HG02678 (cell line): ENCODE data around the gene KITLG.
"Not testable (repeated sequence)": the region's sequence is repeated elsewhere in the genome, so short reads cannot be mapped to it uniquely, and the experiment has no call there.

Experiments used
- ATAC-seq: cut with Tn5 transposase; IDR thresholded peaks from one replicate; pipeline ENCODE4 v1.9.1; 2021; ENCODE audit warnings: mild to moderate bottlenecking, moderate library complexity; ENCODE audit not compliant: unreplicated experiment

Gene KITLG

DNA sequence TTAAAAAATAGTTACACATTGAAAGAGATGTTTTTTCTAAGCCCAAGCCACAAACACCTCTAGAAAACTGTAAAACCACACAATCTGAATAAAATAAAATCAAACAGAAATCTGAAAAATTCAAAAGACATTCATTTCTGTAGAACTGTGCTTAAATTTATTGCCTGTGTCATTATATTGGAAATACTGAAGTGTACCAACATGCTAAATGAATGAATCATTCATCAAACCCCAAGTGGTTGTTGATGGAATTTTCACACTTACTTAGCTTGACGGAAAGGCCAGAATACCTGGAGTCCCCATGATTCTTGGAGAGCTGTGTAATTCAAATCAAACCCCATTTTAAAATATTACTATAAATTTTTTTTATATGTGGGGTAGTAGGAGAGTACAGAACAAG lies 2.7 kb downstream of the KITLG start:
- ATAC-seq, result no peak

DNA sequence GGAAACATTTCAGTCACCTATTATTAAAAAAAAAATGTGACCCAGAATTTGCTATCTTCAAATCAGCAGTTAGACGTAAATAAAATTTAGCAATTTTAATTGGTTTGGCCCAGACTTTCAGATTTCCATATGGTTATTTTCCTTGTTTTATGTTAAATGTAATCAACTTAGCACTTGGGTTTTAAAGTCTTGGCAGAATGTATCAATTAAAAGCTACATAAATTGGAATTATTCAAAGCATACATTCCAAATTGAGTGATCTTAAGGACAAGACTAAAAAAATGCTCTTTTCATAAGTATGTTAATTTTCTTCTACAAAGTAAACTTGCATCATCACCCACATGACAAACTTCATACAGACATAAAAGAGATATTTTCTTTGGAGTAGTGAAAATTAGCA lies 3.4 kb downstream of the KITLG start:
- no peak for ATAC-seq

DNA sequence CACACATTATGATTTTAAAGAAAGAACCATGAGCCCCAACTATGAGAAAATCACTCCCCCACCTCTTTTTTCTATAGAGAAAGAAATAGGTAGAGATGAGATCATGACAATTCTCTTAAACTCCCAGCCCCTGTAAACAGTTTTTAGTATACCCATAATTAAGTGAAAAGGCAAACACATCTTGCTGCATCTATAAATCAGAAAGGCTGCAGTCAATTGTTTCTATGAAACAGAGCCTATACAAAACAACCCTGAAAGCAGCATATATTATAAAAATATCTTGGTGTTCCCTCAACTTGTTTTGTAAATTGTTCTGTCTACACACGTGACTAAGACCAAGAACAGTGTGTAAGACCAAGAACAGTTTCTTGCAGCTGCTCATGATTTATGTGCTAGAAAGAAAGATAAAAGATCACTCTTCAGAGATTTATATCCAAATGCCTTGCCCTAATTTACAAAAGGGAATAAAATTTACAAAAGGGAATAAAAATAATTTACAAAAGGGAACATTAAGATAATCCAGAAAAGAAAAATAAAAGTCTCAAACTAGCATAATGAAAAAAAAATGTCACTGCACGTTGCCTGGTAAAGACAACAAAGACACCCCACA lies 4.8 kb downstream of the KITLG start:
- no peak for ATAC-seq

DNA sequence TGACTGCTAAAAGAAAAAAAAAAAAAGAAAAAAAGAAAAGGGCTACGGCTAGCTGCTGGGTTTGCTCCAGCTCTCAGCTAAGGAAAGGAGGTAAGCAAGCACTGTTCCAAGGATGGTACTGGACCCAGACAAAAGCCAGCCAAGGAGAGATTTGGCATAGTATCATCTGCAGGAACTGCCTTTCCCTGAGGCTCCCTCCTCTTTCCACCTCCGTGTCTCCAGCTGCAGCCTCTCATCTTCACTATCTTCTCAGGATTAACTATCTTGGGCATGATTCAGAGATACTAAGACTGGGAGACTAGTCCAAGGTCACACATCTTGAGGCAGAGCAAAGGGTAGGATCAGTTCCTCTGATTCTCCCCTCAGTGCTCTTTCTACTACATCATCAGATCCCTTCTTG lies 6.0 kb downstream of the KITLG start:
- no peak for ATAC-seq

DNA sequence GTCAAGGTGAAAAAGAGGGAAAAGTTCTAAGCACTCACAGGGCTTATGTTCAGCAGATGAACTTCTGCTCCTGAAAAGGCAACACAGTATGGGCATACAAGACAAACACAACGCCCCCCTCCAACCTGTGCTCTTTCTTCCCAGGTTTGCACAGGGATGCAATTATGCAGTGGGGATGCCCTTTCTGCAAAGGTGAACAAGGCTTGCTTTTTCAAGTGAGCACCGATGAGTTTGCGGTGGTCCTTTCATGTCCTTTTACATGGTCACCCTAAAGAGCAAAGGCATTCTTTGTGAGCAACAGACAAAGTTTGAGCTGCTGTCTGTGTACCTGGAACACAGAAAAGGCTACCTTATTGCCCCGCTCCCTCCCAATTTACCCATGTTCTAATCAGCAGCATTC lies 6.7 kb downstream of the KITLG start:
- ATAC-seq, result no peak

DNA sequence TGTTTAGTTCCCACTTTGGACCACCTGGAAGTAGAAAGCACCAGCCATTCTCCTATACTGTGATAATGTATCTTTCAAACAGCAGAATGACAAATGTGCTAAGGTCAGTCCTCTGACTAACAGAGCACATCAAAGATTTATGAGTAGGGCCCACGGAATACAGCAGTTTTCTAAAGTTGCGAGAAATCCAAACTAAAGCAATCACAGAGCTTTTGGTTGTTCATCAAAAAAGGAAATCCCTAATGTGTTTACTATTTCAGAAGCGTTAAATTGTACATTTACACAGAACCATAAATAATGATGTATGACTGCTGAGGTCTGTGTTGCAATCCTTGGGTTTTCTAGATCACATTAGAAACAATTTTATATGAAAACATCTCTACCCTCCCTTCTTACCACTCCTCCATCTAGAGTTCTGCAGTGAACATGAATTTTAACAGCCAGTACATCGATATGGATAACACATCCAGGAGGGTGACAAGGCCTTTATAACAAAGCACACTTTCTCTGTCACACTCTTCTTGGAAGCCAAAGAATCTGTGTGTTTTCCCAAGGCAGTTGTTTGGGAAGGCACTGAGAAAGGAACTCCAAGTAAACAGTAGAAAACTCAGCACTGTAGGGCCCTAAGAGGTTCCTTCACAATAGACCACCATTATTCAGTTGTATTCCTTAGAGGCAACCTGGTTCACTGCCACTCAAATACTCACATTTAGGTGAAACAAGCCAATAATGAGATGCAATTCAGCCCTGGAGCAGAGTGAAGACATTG lies 7.3 kb downstream of the KITLG start:
- no peak for ATAC-seq

DNA sequence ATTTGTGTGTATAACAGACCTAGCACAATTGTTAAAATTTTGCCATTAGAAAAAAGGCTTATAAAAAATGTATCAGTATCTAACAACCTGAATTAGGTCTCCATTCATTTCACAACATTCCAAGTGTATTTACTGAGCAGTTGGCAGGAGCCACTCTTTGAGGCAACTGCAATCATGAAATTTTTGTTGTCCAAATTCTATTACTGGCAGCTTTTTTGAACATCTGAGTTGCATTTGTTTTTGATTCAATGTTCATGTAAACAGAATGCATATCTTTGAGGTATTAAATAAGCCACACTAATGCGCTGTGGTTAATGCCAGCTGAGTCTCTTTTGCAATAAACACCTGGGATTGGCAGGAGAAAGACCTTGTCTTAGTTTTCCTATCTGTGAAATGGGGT lies 8.7 kb downstream of the KITLG start:
- no peak for ATAC-seq

DNA sequence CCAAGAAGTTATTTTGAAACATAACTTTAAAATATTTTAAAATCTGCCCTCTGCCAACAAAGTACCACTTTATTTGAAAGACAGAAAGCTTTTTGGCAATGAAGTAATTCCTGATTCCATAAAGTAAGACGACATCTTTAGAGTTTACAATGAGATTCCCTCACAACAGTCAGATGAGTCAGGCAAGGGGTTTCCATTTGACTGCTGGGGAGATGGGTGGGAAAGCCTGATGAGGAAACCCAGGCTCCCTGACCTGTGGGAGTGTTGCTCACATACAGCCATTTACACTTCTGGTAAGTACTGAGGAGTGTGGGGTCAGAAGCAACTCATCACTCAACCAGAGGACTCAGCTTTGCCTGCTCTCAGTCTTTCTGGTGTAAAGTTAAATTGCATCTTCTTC lies 10.2 kb downstream of the KITLG start:
- ATAC-seq, result no peak

DNA sequence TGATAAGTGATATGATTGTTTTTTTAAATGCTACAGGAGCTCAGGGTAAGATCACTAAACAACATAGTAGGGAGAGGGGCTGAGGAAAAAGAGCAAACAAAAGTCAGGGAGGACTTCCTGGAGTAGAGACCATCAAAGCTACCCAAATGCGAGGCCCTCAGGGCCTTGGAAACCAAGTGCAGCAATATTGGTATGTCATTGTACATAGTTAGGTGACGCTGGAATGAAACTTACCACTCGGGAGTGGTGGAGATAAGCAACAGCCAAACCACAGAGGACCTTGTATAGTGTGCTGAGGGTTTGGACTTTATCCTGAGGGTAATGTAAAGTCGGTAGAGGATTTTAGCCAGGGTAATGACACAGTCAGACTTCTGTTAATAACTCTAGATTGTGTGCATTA lies 13.8 kb downstream of the KITLG start:
- ATAC-seq, result no peak

DNA sequence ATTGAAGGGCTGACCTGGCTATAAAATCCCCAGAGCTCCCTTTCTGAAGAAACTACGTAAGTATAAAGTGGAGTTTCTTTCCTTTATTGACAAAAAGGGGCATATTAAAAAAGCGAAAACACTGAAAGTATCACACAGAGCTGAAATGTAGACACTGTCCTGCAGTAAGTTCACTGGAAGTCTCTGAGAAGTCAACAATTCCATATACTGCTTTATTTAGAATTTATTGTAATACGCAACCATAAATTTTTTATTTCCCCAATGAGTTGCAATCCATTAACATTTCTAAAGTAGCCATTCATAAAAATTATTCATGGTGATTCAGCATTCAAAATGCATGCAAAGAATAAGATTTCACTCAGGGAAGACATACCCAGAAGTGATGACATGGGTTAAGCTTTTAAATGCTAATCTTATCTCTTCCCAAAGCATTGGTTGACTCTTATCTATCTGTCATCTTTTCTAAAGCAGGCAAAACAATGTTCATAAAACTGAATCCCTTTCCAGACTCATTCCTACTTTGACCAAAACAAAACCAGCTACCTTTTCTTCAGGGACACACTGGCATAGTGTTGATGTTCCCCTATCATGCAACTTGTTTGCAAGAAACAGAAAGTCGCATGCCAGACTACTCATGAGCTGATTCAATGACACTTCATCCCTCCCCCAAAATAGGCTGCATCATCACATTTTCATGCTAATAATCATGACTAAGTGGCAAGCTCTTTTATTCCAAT lies 17.3 kb downstream of the KITLG start:
- no peak for ATAC-seq

DNA sequence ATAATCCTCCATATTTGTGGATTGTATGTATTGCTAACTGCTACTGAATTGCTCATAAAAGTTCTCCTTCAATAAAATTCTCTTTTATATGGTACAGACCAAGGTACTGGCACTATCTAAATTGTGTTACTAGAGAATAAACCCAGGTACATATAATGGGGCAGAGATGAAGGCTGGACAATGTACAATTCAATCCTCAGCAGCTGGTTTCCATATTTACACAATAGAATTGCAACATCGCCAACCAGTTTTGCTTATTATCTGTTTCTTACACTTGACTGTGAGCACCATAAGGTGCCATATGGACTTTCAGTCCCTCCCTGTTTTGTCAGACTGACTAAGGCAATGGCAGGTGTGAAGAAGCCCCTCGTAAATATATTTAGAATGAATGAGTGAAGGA lies 18.1 kb downstream of the KITLG start:
- ATAC-seq, result no peak

DNA sequence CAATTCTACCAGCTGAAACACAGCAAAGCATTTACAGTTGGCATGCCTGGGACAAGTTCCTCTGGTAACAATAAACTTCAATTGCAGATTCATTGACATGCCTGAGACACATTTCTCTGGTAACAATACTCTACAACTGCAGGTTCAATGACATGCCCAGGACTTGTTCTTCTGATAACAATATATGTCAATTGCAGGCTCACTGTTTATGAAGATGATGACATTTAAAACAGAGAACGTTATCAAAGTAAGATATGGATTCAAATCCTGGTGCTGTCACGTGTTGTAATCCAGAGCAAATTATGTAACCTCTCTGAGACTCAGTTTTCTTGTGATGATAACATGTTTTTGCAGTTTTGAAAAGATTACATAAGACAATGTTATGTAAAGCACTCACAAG lies 20.5 kb downstream of the KITLG start:
- ATAC-seq, result no peak

DNA sequence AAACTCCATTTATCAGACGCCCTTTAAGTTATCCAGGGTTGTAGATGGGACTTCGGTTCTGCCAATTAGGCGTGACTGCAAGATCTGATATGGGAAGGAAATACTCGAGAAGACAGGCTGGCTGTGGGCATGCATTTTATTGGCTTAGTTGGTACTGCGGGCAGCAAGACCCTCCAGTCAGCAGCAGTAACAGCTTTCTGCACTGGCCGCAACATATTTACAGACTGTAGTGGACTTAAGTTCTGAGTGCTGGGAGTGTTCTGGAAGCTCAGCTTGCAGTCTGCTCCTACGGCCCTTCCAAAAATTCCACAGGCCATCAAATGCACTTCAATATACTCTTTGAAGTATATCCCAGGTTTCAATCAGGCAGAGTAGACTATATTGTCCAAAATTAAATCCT lies 21.1 kb downstream of the KITLG start:
- ATAC-seq, result no peak

DNA sequence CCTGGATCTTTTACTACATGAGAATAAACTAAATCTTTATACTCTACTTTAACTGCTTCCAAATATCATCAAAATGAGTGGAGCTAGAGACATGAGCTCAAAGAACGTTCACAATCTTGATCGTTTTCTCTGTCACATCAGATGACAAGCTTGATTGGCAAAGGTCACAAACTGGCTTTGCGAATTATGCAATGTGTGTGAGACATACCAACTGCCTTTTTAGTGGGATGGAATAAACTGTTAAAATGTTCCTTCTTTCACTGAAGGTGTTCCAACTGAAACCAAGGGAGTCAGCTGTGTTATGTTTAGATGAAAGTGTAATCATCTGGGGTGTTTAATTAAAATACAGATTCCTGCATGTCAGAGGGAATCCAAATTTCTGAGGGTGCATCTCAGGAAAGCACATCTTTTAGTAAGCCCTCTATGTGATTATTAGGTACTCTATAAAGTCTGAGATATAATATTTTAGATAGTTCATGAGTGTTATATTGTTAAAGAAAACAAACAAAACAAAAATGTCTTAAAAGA lies 21.9 kb downstream of the KITLG start:
- ATAC-seq, result no peak

DNA sequence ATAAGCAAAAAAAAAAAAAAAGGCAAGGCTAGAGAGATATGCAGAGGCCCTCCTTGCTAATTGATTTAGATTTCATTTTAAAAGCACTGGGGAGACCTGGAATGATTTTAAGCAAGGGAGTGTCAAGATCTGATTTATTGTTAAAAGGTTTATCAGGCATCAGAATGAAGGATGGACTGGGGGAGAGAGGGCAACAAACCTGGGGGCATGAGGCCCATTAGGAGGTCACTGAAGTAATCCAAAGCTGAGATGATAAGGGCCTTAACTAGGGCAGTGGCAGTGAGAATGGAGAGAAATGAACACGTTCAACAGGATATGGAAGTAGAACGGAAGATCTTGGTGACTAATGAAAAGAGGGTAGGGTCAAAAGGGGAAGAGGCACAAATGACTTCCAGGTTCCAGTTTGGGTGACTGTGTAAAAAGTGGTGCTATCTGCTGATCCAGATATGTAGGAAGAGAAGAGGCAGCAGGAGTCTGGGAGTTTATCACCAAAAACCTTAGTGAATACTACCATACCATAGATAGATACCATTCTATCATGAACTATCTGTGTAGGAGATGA lies 24.0 kb downstream of the KITLG start:
- ATAC-seq, result no peak

DNA sequence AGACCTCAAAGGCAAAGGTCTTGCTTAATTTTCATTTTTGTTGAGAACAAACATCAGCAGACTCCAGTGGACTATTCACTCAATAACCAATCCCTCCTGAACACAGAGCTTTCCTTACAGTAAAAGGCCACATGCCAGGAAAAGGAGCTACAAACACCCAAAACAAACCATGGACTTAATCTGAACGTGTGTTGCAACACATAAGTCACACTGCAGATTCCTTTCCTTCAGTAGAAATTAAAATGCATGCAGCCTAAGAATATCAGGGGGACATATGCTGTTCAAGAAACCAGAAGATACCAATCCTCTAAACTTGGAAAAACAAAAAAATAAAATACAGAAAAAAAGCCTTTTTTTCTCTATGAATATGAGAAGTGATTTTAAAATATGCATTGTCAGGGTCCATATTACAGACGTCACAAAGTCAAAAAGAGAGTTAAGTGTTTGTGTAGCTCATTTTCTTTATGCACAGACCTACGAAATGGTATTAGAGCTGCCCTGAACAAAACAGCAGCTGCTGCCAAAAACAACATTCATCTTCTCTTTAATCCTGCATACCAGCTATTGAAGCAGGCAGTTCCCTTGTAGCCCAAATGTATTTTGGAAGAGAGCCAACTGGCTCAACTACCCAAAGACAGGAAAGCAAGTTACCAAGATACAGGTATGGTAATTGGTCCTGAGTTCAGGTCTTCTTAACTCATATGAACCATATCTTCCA lies 26.2 kb downstream of the KITLG start:
- ATAC-seq, result no peak

DNA sequence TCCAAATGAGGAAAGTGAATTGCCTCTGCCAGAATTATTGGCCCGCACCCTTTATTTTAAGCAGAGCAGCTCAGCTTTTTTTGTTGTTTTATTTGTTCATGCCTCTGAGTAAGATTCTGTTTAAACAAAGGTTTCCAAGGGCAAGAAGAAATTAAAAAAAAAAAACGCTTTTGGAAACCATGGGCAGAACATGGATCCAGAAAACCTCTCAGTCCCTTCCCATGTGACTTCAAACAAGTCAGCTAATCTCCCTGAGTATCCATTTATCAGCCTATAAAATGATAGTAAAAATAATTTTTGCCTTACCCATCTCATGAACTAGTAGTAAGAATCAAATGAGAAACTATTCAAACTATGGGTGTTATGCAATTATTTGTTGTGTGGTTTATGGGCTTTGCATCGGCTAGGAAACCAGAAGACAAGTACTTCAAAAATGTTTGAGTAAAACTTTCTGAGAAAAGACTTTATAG lies 27.6 kb downstream of the KITLG start:
- no peak for ATAC-seq

DNA sequence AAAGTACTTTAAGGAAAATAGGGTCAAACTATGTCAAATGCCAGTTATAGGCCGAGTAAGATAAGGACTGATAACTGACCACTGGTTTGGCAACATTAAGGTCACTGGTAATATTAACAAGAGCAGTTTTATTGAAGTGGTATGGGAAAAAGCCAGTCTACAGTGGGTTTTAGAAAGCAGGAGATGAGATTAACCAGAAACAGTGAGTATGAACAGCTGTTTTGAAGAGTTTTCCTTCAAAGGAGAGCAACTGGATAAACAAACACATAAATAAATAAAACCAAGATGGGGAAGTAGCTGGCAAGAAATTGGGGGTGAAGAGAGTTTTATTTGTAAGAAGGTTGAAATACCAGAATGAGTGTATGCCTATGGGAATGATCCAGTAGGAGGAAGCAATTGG lies 30.3 kb downstream of the KITLG start:
- no peak for ATAC-seq

DNA sequence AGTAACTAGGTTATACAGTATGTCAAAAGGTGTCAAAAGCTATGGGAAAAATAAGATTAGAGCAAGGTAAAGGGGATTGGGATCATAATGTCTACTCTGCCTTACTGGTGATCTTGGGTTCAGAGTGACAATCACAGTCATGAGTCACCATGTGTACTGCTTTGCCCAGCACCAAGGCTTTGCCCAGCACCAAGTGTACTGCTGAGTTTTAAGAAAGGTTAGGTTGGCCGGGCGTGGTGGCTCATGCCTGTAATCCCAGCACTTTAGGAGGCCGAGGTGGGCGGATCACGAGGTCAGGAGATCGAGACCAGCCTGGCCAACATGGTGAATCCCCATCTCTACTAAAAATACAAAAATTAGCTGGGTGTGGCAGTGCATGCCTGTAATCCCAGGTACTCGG lies 32.3 kb downstream of the KITLG start:
- ATAC-seq, result not testable (repeated sequence)

DNA sequence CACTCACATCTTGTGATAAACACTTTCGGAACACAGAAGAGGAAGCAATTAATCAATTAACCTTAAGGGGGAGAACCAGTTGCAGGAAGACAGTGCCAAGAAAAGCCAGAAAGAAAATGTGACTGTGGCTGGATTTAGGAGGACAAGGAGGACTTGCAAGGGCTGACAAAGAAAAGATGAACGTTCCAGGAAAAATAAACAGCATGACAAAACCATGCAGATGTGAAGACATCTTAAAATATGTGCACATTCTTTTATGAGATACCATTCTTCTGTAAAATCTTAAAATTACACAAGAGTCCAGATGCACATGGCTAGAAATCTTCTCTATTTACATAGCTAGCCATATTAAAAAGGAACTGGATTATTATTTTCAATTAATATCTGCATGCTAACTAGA lies 33.4 kb downstream of the KITLG start:
- ATAC-seq, result no peak

DNA sequence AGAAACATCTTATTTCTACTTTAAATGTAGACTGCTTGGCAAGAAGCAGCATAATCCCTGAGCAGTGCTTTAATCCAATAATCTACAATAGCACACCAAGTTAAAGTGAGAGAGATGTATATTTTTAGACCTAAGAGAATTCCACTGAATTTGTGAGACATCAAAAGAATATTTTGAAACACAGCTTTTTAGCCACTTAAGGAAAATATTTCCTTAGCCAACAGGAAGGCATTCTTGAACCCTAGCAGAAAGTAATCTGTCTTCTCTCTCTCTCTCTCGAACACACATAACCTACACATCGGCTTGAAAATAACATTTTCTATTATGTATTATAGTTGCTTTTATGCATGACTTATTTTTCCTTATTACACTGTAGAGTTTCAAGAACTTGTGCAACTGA lies 34.0 kb downstream of the KITLG start:
- no peak for ATAC-seq
